DOHH2 (cell line): ENCODE measurements around the gene SMOC2.

ENCODE experiments used
- H3F3A ChIP-seq: fragments of 200-600 bp; sonication (generic), shearing (Covaris generic); 2 replicates; pipeline ENCODE4 v1.6.0; 2016; ENCODE audit warnings: antibody characterized with exemption, mild to moderate bottlenecking; ENCODE audit not compliant: control insufficient read depth, insufficient read depth
- H3K27ac ChIP-seq: fragments of 200-600 bp; sonication (generic); 2 replicates; pipeline ENCODE4 v1.5.1; 2014; ENCODE audit warnings: low read depth, mild to moderate bottlenecking, low read length, moderate library complexity
- H3K27me3 ChIP-seq: fragments of 200-600 bp; sonication (generic); 2 replicates; pipeline ENCODE4 v1.6.1; 2014; ENCODE audit warnings: mild to moderate bottlenecking, low read length, mixed read lengths; ENCODE audit not compliant: control insufficient read depth
- H3K36me3 ChIP-seq: fragments of 200-600 bp; sonication (generic); 2 replicates; pipeline ENCODE4 v1.6.1; 2014; ENCODE audit warnings: mild to moderate bottlenecking, low read length, moderate library complexity, mixed read lengths; ENCODE audit not compliant: control insufficient read depth
- H3K4me1 ChIP-seq: fragments of 200-600 bp; sonication (generic); 2 replicates; pipeline ENCODE4 v1.6.1; 2014; ENCODE audit warnings: mild to moderate bottlenecking, low read length, mixed read lengths; ENCODE audit not compliant: control insufficient read depth
- H3K4me2 ChIP-seq: fragments of 200-600 bp; sonication (generic); 2 replicates; pipeline ENCODE4 v1.6.0; 2014; ENCODE audit warnings: mild to moderate bottlenecking, low read length, moderate library complexity
- H3K4me3 ChIP-seq: fragments of 200-600 bp; sonication (generic); 2 replicates; pipeline ENCODE4 v1.5.1; 2014; ENCODE audit warnings: mild to moderate bottlenecking, low read length, mixed read lengths
- H3K79me2 ChIP-seq: fragments of 200-600 bp; sonication (generic); 2 replicates; pipeline ENCODE4 v1.6.1; 2014; ENCODE audit warnings: mild to moderate bottlenecking, low read length, mixed read lengths; ENCODE audit not compliant: control insufficient read depth
- H3K9me2 ChIP-seq: fragments of 200-600 bp; sonication (generic); replicated peaks from 2 replicates; pipeline ENCODE4 v1.6.1; 2014; ENCODE audit warnings: mild to moderate bottlenecking, low read length, mixed read lengths; ENCODE audit not compliant: control insufficient read depth
- H3K9me3 ChIP-seq: fragments of 200-600 bp; sonication (generic); 2 replicates; pipeline ENCODE4 v1.6.1; 2014; ENCODE audit warnings: antibody characterized with exemption, low read length, mixed read lengths; ENCODE audit not compliant: control insufficient read depth, insufficient read depth
- H4K20me1 ChIP-seq: fragments of 200-600 bp; sonication (generic); 2 replicates; pipeline ENCODE4 v1.6.0; 2014; ENCODE audit warnings: low read depth, mild to moderate bottlenecking, antibody characterized with exemption, low read length, moderate library complexity; ENCODE audit not compliant: control insufficient read depth, insufficient read depth
- EZH2phosphoT487 ChIP-seq: fragments of 200-600 bp; sonication (generic); IDR thresholded peaks from 2 replicates; pipeline ENCODE4 v1.6.1; 2017; ENCODE audit warnings: borderline replicate concordance, mild to moderate bottlenecking, antibody characterized with exemption, low read length, moderate library complexity, mixed read lengths
- TF ChIP-seq, protein P1 (sequence below): fragments of 200-600 bp; sonication (generic); IDR thresholded peaks from one replicate; pipeline ENCODE4 v1.5.1; 2014; ENCODE audit warnings: antibody characterized with exemption, mild to moderate bottlenecking, low read depth, low read length; ENCODE audit not compliant: poor library complexity, severe bottlenecking

SMOC2 gene

DNA sequence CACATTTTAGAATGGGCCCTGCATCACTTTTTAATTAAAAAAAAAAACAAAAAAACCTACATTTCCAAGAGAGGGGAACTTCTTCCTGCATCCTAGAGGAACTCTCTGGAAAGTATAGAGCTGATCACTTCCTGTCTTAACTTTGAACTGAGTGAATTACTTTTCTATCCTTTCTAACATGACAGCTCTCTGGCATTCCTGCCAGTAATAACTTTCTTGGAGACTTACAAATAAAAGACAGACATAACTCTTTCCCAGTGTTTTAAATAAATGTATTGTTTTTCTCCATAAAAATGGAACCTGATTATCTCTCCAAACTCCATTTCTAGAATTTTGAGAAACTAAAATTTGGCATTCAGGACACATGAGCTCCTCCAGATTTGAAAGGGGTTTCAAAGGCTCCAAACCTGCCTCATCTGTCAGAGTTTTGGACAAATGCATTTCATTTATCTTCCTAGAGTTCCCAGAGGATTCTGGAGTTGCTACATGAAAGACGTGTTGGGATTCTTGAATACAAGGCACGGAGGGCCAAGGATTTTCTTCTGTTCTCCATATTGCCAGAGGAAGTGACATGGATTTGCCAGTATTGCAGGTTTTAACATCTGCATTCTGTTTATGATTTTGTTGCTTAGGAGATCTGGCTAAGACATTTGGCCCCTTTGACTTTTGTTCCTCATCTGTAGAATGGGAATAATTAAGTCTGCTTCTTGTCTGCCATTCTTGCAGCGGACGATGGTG, 2.0 kb upstream of the SMOC2 start:
- Histone ChIP-seq H3K36me3 (no peaks in the 10 kb centered on the region), H3K27ac (no peak overlapping the region), H3K4me1 (no peaks in the 10 kb centered on the region), H3F3A (no peaks in the 10 kb centered on the region), H3K9me2 (no peaks in the 10 kb centered on the region), H3K27me3 (no peaks in the 10 kb centered on the region), H3K79me2 (no peaks in the 10 kb centered on the region), H3K4me2 (no peak overlapping the region), H4K20me1 (no peaks in the 10 kb centered on the region), H3K9me3 (no peaks in the 10 kb centered on the region; the same call in 1 of the 2 replicates), H3K4me3 (no peak overlapping the region)
- TF ChIP-seq, protein P1, sequence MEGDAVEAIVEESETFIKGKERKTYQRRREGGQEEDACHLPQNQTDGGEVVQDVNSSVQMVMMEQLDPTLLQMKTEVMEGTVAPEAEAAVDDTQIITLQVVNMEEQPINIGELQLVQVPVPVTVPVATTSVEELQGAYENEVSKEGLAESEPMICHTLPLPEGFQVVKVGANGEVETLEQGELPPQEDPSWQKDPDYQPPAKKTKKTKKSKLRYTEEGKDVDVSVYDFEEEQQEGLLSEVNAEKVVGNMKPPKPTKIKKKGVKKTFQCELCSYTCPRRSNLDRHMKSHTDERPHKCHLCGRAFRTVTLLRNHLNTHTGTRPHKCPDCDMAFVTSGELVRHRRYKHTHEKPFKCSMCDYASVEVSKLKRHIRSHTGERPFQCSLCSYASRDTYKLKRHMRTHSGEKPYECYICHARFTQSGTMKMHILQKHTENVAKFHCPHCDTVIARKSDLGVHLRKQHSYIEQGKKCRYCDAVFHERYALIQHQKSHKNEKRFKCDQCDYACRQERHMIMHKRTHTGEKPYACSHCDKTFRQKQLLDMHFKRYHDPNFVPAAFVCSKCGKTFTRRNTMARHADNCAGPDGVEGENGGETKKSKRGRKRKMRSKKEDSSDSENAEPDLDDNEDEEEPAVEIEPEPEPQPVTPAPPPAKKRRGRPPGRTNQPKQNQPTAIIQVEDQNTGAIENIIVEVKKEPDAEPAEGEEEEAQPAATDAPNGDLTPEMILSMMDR: no peak
- no peak for TF ChIP-seq EZH2phosphoT487

DNA sequence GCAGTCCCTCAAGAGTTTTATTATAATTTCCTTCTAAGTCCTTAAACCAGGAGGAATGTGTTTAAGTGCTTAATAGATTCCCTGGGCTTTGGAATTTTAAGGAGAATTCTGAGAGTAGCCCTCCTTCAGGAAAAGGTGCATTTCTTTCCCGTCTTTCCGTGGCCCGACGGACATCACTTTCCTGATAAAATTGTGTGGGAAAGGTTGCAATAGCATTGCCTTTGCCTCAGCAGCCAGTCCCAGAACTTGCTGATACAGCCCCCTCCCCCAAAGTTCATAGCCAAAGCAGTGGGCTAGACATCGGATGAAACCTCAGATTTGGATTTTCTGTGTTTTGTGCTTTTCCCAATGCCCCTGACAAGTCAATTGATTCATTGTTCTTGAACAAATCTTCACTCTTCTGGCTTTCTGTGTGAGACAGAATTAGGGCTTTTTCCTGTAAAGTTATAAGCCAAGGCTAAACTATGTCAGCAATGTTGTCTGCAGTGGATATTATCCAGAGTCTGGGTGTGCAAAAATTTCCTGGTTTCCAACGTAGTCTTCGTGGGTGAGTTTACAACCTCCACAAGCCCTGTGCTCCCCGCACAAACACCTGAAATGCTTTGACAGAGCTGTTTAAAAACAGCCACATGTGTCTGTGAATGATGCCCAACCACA, 1.1 kb upstream of the SMOC2 start:
- Histone ChIP-seq H3K27me3 (no peaks in the 10 kb centered on the region), H3K4me3 (no peak overlapping the region), H3K27ac (no peak overlapping the region), H4K20me1 (no peaks in the 10 kb centered on the region), H3K36me3 (no peaks in the 10 kb centered on the region), H3K9me2 (no peaks in the 10 kb centered on the region), H3F3A (no peaks in the 10 kb centered on the region), H3K79me2 (no peaks in the 10 kb centered on the region), H3K4me2 (no peak overlapping the region), H3K9me3 (no peaks in the 10 kb centered on the region; the same call in 1 of the 2 replicates), H3K4me1 (no peaks in the 10 kb centered on the region)
- no peak for TF ChIP-seq EZH2phosphoT487
- TF ChIP-seq, protein P1: no peak

DNA sequence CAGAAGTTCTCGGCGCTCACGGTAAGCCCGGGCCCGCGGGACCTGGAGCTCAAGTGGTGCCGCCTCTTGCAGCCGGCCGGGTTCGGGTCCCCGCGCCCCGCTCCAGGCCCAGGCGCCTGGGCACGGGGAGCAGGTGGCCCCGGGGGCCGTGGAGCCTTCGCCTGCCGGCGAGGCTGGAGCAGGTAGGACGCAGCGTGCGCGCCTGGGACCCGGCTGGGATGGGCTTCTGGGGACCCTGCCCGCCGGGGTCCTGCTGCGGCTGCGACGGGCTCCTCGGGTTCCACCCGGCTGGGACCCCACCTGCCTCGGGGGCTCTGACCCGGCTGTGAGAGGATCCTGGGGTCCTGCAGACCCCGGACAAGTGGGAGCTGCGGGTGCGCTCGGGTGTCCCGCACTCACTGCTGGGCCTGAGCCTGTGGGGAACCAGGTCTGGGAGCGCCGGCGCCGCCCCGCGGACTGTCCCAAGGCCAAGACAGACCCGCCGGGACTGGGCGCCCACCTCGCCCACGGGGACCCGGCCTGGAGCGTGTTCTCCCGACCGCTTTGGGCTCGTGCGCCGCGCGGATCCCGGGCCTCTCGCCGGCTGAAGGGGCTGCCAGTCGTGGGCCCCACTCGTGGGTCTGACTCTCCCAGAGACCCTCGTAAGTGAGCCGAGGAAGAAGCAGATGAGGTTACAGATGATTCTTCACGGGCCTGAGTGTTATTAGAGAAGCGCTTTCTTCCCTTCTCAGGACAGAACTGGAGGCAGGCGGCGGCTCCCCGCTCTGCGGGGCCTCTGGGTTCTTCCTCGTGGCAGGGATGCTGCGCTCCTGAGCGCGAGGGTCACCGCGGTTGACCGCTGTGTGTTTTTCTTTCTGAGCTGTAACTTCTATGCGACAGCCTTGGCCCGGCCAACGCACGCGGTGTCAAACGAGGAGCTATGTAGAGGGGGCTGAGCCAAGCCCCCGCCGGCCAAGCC, 729 bp downstream of the SMOC2 start:
- Histone ChIP-seq H3K79me2 (no peaks in the 10 kb centered on the region), H4K20me1 (no peaks in the 10 kb centered on the region), H3K36me3 (no peaks in the 10 kb centered on the region), H3K9me2 (no peaks in the 10 kb centered on the region), H3K4me1 (no peaks in the 10 kb centered on the region), H3K27me3 (no peaks in the 10 kb centered on the region), H3F3A (no peaks in the 10 kb centered on the region), H3K27ac (no peak overlapping the region), H3K4me2 (no peak overlapping the region), H3K9me3 (no peaks in the 10 kb centered on the region; the same call in 1 of the 2 replicates), H3K4me3 (no peak overlapping the region)
- no peak for TF ChIP-seq EZH2phosphoT487
- TF ChIP-seq, protein P1: no peak
